IPS-20b (cell line): ENCODE data around the gene PLGRKT.
"Not testable (repeated sequence)": the region's sequence is repeated elsewhere in the genome, so short reads cannot be mapped to it uniquely, and the experiment has no call there.

Source experiments
- H3K27ac ChIP-seq: one replicate; pipeline ENCODE4 v1.5.1; 2013; ENCODE audit warnings: low read length
- H3K27me3 ChIP-seq: 2 replicates; pipeline ENCODE4 v1.6.1; 2013; ENCODE audit warnings: mild to moderate bottlenecking, low read length, inconsistent platforms; ENCODE audit not compliant: insufficient read depth
- H3K36me3 ChIP-seq: 2 replicates; pipeline ENCODE4 v1.6.1; 2013; ENCODE audit warnings: low read depth, mild to moderate bottlenecking, inconsistent platforms, low read length, moderate library complexity; ENCODE audit not compliant: insufficient read depth
- H3K4me1 ChIP-seq: 2 replicates; pipeline ENCODE4 v1.6.1; 2013; ENCODE audit warnings: mild to moderate bottlenecking, control low read depth, inconsistent platforms, low read length, moderate library complexity; ENCODE audit not compliant: insufficient read depth
- H3K4me3 ChIP-seq: 2 replicates; pipeline ENCODE4 v1.5.1; 2013; ENCODE audit warnings: mild to moderate bottlenecking, low read length, inconsistent platforms
- H3K9ac ChIP-seq: 2 replicates; pipeline ENCODE4 v1.6.1; 2013; ENCODE audit warnings: low read depth, mild to moderate bottlenecking, inconsistent platforms, low read length, moderate library complexity
- H3K9me3 ChIP-seq: 2 replicates; pipeline ENCODE4 v1.6.1; 2013; ENCODE audit warnings: mild to moderate bottlenecking, low read depth, low read length, inconsistent platforms; ENCODE audit not compliant: insufficient read depth

Gene PLGRKT

GRCh38 chr9:5393976-5394375, 43.7 kb downstream of the PLGRKT start:
- H3K27me3 ChIP-seq, H3K4me3 ChIP-seq, H3K9ac ChIP-seq, H3K4me1 ChIP-seq, H3K27ac ChIP-seq, H3K36me3 ChIP-seq, H3K9me3 ChIP-seq: not testable (repeated sequence)

GRCh38 chr9:5393497-5393896, 44.2 kb downstream of the PLGRKT start:
- H3K4me1 ChIP-seq, result no peaks in the 10 kb centered on the region
- H3K27me3 ChIP-seq, result no peaks in the 10 kb centered on the region
- H3K36me3 ChIP-seq, result no peaks in the 10 kb centered on the region
- no peak overlapping the region for H3K9ac ChIP-seq
- no peak overlapping the region for H3K27ac ChIP-seq
- H3K4me3 ChIP-seq, result no peak overlapping the region
- no peaks in the 10 kb centered on the region for H3K9me3 ChIP-seq

GRCh38 chr9:5392285-5392684, 45.4 kb downstream of the PLGRKT start:
- H3K27me3 ChIP-seq, result no peaks in the 10 kb centered on the region
- no peaks in the 10 kb centered on the region for H3K4me1 ChIP-seq
- H3K4me3 ChIP-seq, result no peak overlapping the region
- H3K9me3 ChIP-seq, result no peaks in the 10 kb centered on the region
- H3K9ac ChIP-seq, result no peak overlapping the region
- no peaks in the 10 kb centered on the region for H3K36me3 ChIP-seq
- no peak overlapping the region for H3K27ac ChIP-seq

- no peaks in the 10 kb centered on the region for H3K27me3 ChIP-seq
- H3K9ac ChIP-seq, result no peak overlapping the region
- no peak overlapping the region for H3K4me3 ChIP-seq
- H3K27ac ChIP-seq, result no peak overlapping the region
- H3K36me3 ChIP-seq, result no peaks in the 10 kb centered on the region
- no peaks in the 10 kb centered on the region for H3K4me1 ChIP-seq
- H3K9me3 ChIP-seq, result no peaks in the 10 kb centered on the region
Observed at GRCh38 chr9:5389109-5389732, 48.5 kb downstream of the PLGRKT start.

- Histone ChIP-seq H3K9ac (no peak overlapping the region), H3K4me1 (no peaks in the 10 kb centered on the region), H3K36me3 (no peaks in the 10 kb centered on the region), H3K9me3 (no peaks in the 10 kb centered on the region), H3K4me3 (no peak overlapping the region), H3K27ac (no peak overlapping the region), H3K27me3 (no peaks in the 10 kb centered on the region)
Observed at GRCh38 chr9:5388026-5388819, 49.5 kb downstream of the PLGRKT start.

GRCh38 chr9:5384436-5384835, 53.3 kb downstream of the PLGRKT start:
- H3K9ac ChIP-seq, result no peak overlapping the region
- H3K9me3 ChIP-seq, result no peaks in the 10 kb centered on the region
- no peak overlapping the region for H3K27ac ChIP-seq
- H3K27me3 ChIP-seq, result no peaks in the 10 kb centered on the region
- H3K4me1 ChIP-seq, result no peaks in the 10 kb centered on the region
- H3K4me3 ChIP-seq, result no peak overlapping the region
- no peaks in the 10 kb centered on the region for H3K36me3 ChIP-seq

- no peaks in the 10 kb centered on the region for H3K27me3 ChIP-seq
- H3K36me3 ChIP-seq, result no peaks in the 10 kb centered on the region
- H3K27ac ChIP-seq, result no peak overlapping the region
- no peak overlapping the region for H3K9ac ChIP-seq
- H3K4me3 ChIP-seq, result no peak overlapping the region
- no peaks in the 10 kb centered on the region for H3K9me3 ChIP-seq
- H3K4me1 ChIP-seq, result no peaks in the 10 kb centered on the region
Observed at GRCh38 chr9:5382479-5382878, 55.2 kb downstream of the PLGRKT start.

GRCh38 chr9:5375790-5376477, 61.8 kb downstream of the PLGRKT start:
- H3K4me3 ChIP-seq, result no peak overlapping the region
- no peaks in the 10 kb centered on the region for H3K4me1 ChIP-seq

GRCh38 chr9:5375091-5375490, 62.6 kb downstream of the PLGRKT start:
- Histone ChIP-seq H3K27me3 (no peaks in the 10 kb centered on the region), H3K27ac (no peak overlapping the region), H3K9me3 (no peaks in the 10 kb centered on the region), H3K4me1 (no peaks in the 10 kb centered on the region), H3K4me3 (no peak overlapping the region), H3K9ac (no peak overlapping the region), H3K36me3 (no peaks in the 10 kb centered on the region)

More at GRCh38 chr9:5375790-5376477, 61.8 kb downstream of the PLGRKT start:
- Histone ChIP-seq H3K36me3 (no peaks in the 10 kb centered on the region), H3K27me3 (no peaks in the 10 kb centered on the region), H3K9me3 (no peaks in the 10 kb centered on the region), H3K27ac (no peak overlapping the region), H3K9ac (no peak overlapping the region)

- Histone ChIP-seq H3K9ac (no peak overlapping the region), H3K4me1 (peaks cover 5% of the 10 kb centered on the region; the same call in 1 of the 2 replicates), H3K27ac (no peak overlapping the region), H3K4me3 (no peak overlapping the region), H3K9me3 (no peaks in the 10 kb centered on the region), H3K27me3 (no peaks in the 10 kb centered on the region), H3K36me3 (no peaks in the 10 kb centered on the region)
Observed at GRCh38 chr9:5364294-5365024, 73.3 kb downstream of the PLGRKT start.

- Histone ChIP-seq H3K4me3 (no peak overlapping the region), H3K27ac (no peak overlapping the region), H3K4me1 (peaks cover 5% of the 10 kb centered on the region; the same call in 1 of the 2 replicates), H3K9ac (no peak overlapping the region), H3K36me3 (no peaks in the 10 kb centered on the region), H3K27me3 (no peaks in the 10 kb centered on the region), H3K9me3 (no peaks in the 10 kb centered on the region)
Observed at GRCh38 chr9:5361326-5362010, 76.3 kb downstream of the PLGRKT start.
